Measurements from ENCODE around the gene GYPC.

GYPC gene

GRCh38 chr2:126672980-126673605, 17.1 kb downstream of the GYPC start:
- H3K27ac ChIP-seq: no peak overlapping the region

GRCh38 chr2:126674075-126674744, 18.3 kb downstream of the GYPC start:
- H3K27ac ChIP-seq: no peak overlapping the region
- no peak for TF ChIP-seq CTCF (conservative IDR thresholded peaks at IDR 0.05)

More at GRCh38 chr2:126672980-126673605, 17.1 kb downstream of the GYPC start:
- no peak for TF ChIP-seq CTCF (conservative IDR thresholded peaks at IDR 0.05)

DNA sequence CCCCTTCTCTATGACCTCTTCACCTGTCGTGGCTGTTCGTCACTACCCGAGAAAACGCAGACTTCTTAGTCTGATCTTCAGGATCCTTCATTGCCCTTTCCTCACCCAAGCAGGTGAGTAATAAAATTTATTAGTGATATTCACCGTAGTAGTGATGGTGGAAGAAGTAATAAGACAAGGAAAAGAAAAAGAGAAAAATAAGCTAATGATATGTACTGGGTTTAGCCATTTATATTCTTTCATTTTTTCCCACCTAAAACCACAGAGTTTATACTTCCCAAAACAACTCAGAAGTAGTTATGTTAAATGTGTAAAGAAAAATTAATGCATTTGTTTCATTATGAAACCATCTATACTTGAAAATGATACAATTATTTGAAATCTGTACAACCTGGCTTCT, 19.7 kb downstream of the GYPC start:
- H3K27ac ChIP-seq: no peak overlapping the region
- TF ChIP-seq CTCF (conservative IDR thresholded peaks at IDR 0.05): no peak

DNA sequence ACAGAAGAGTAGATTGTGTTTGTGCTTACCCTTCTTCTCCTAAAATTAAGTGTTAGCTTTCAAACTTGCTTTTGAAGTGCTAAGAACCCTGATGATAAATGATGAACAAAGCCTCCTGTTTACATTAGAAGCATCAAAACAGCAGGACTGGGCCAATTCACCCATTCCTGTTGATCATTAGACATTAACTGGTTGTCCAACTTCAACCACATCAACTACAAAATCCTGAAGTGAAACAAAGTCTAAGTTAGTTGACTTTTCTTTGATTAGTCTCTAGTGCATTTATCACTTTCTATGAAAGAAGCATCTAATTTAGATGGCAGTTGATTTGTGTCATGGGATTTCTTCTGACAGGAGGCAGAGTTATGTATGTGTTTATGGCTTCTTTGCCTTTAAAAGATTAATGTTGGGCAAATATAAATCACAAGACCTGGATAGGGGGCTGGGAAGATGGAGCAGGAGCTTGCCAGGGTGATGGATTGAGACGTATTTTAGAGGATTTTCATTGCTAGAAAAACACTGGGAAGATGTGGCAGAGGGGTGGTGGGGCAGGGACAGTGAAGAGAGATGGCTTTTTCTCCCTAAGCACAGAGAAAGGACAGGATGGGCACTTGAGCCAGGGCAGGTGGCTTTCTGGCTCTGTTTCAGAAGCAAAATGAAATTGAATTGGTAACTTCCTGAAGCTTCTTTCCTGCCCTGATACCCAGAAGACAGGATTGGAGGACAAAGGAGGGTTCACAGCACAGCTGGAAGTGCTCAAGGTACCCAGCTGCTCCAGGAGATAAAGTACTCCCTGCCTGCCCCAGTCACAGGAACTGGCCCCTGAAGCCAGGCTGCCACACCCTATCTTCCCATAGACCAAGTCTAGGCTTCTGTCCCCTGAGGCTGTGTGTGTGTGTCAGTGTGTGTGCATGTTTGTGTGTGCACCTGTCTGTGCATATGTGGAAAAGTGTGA, 20.5 kb downstream of the GYPC start:
- TF ChIP-seq CTCF (conservative IDR thresholded peaks at IDR 0.05): no peak
- no peak overlapping the region for H3K27ac ChIP-seq

DNA sequence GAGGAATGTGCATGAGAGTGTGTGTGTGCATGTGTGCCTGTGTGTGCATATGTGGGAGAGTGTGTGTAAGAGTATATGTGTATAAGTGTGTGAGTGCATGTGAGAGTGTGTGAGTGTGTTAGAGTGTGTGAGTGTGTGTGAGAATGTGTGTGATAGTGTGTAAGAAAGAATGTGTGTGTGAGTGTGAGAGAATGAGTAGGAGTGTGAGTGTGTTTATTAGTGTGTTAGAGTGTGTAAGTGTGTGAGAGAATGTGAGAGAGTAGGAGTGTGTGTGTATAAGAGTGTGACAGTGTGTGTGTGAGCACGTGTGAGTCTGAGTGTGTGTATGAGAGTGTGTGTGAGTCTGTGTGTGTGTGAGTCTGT, 21.2 kb downstream of the GYPC start:
- no peak for TF ChIP-seq CTCF (conservative IDR thresholded peaks at IDR 0.05)
- H3K27ac ChIP-seq: no peak overlapping the region

GRCh38 chr2:126678269-126679065, 22.5 kb downstream of the GYPC start:
- TF ChIP-seq CTCF (conservative IDR thresholded peaks at IDR 0.05): no peak
- H3K27ac ChIP-seq: no peak overlapping the region

Data from VCaP (cell line).